Panc1 (cell line): ENCODE measurements around the gene SURF2. TPM values are rescaled to one million over a fixed set of nuclear protein-coding genes. Genes with fewer than 3 reads are reported as not detected.
"Not testable (repeated sequence)": the region's sequence is repeated elsewhere in the genome, so short reads cannot be mapped to it uniquely, and the experiment has no call there.

Experiments
- ATAC-seq: fragments of 200-7000 bp; cut with Tn5 transposase; 2 replicates; pipeline ENCODE4 v1.9.1; 2020; ENCODE audit warnings: mild to moderate bottlenecking, moderate library complexity
- BruUV-seq: library from RNA; stranded (reverse); fragments of 400-500 nt; replicated peaks from 2 replicates; lab custom pipeline; 2021; lab: Mats Ljungman, UMichigan
- CTCF ChIA-PET: fragments of 300-600 bp; sonication (Branson Sonifier 250); formaldehyde crosslinking; loops from one replicate; lab custom pipeline; 2022; ENCODE audit warnings: antibody characterized with exemption; lab: Charles Lee
- POLR2A ChIA-PET: fragments of 300-600 bp; sonication (Branson Sonifier 250); formaldehyde crosslinking; loops from one replicate; lab custom pipeline; 2022; ENCODE audit warnings: antibody characterized with exemption; lab: Charles Lee
- DNase-seq: peaks from one replicate; pipeline ENCODE4 v3.0.0-alpha.2; 2010; ENCODE audit warnings: low read depth, low spot score
- H3K27ac ChIP-seq: 2 replicates; pipeline ENCODE4 v1.5.1; 2011; ENCODE audit warnings: mild to moderate bottlenecking, low read length, inconsistent platforms
- H3K27me3 ChIP-seq: fragments of 200-500 bp; sonication (Bioruptor generic); 2 replicates; pipeline ENCODE4 v1.6.0; 2014; ENCODE audit warnings: low read length, inconsistent platforms; ENCODE audit not compliant: control insufficient read depth, insufficient read depth
- H3K36me3 ChIP-seq: fragments of 200-500 bp; sonication (Bioruptor generic); 2 replicates; pipeline ENCODE4 v1.5.1; 2014; ENCODE audit warnings: inconsistent platforms, mild to moderate bottlenecking, low read length, moderate library complexity; ENCODE audit not compliant: control insufficient read depth, insufficient read depth
- H3K4me1 ChIP-seq: 2 replicates; pipeline ENCODE4 v1.5.1; 2011; ENCODE audit warnings: inconsistent platforms, mild to moderate bottlenecking, low read length, moderate library complexity; ENCODE audit not compliant: control insufficient read depth, insufficient read depth
- H3K4me3 ChIP-seq, 2 experiments: 2 replicates each; pipeline ENCODE4 v1.5.1; 2011 to 2012; ENCODE audit warnings: low read depth in 2 of 2, low read length in 2 of 2, mild to moderate bottlenecking in 2 of 2, inconsistent platforms in 1 of 2, moderate library complexity in 1 of 2
- H3K9me3 ChIP-seq: fragments of 200-500 bp; sonication (Bioruptor generic); 2 replicates; pipeline ENCODE4 v1.5.1; 2014; ENCODE audit warnings: low read depth, mild to moderate bottlenecking, inconsistent platforms, low read length, moderate library complexity; ENCODE audit not compliant: control insufficient read depth, insufficient read depth
- CTCF ChIP-seq: fragments of 450-650 bp; IDR thresholded peaks from 2 replicates; pipeline ENCODE4 v1.5.1; 2017; ENCODE audit warnings: mild to moderate bottlenecking
- POLR2AphosphoS5 ChIP-seq: IDR thresholded peaks from 2 replicates; pipeline ENCODE4 v1.6.1; 2012; ENCODE audit warnings: mild to moderate bottlenecking, low read depth, low read length, moderate library complexity
- REST ChIP-seq, 2 experiments: IDR thresholded peaks; 2 replicates each; pipeline ENCODE4 v1.6.1; 2011 to 2012; ENCODE audit warnings: low read depth in 2 of 2, control low read depth in 1 of 2, low read length in 1 of 2, mild to moderate bottlenecking in 1 of 2, moderate library complexity in 1 of 2; ENCODE audit not compliant: insufficient read depth in 1 of 2
- SIN3A ChIP-seq: IDR thresholded peaks from 2 replicates; pipeline ENCODE4 v1.6.1; 2012; ENCODE audit warnings: low read depth, mild to moderate bottlenecking, low read length, moderate library complexity, borderline replicate concordance; ENCODE audit not compliant: insufficient read depth
- TCF7L2 ChIP-seq: IDR thresholded peaks from 2 replicates; pipeline ENCODE4 v1.6.1; 2011; ENCODE audit warnings: mild to moderate bottlenecking, low read depth, low read length, inconsistent platforms
- in situ Hi-C: cut with HindIII; loops from 2 replicates; pipeline ENCODE4 v1.10.0; 2016; ENCODE audit warnings: low sequenced_read_pairs, low pct_unique_long_range_greater_than_20kb
- intact Hi-C: fragments of 100-400 bp; cut with micrococcal nuclease; formaldehyde crosslinking; loops from one replicate; pipeline ENCODE4 v1.10.0; 2022; ENCODE audit not compliant: unreplicated experiment
- total RNA-seq: library from RNA; stranded (reverse); gene quantifications from one replicate; pipeline ENCODE4 v1.2.1, GENCODE V29; 2021; ENCODE audit not compliant: unreplicated experiment

Gene SURF2
- total RNA-seq, 1 experiment from 2014 or later = 19.2 TPM

GRCh38 chr9:133391449-133391848 is 35.1 kb downstream of the SURF2 start:
- in situ Hi-C loops, H3K4me3 ChIP-seq, CTCF ChIA-PET, H3K27ac ChIP-seq, H3K36me3 ChIP-seq, intact Hi-C loops, BruUV-seq, H3K27me3 ChIP-seq, H3K4me1 ChIP-seq, DNase-seq, ATAC-seq, H3K9me3 ChIP-seq, POLR2A ChIA-PET: not testable (repeated sequence)

- H3K9me3 ChIP-seq, H3K4me3 ChIP-seq, H3K27me3 ChIP-seq, CTCF ChIA-PET, intact Hi-C loops, ATAC-seq, DNase-seq, H3K27ac ChIP-seq, H3K4me1 ChIP-seq, H3K36me3 ChIP-seq, POLR2A ChIA-PET, BruUV-seq, in situ Hi-C loops: not testable (repeated sequence)
Observed at GRCh38 chr9:133392308-133392707, 36.0 kb downstream of the SURF2 start.

- POLR2A ChIA-PET = no interaction called here
- Histone ChIP-seq H3K36me3 (no peaks in the 10 kb centered on the region), H3K4me3 (no peak overlapping the region), H3K4me1 (no peaks in the 10 kb centered on the region), H3K9me3 (no peaks in the 10 kb centered on the region), H3K27ac (no peak overlapping the region), H3K27me3 (no peaks in the 10 kb centered on the region)
- DNase-seq (no peak), ATAC-seq (no peak)
- in situ Hi-C loops (no loop called here), intact Hi-C loops (no loop called here)
- BruUV-seq = no TSS peak
- TF ChIP-seq SIN3A = no peak
- TF ChIP-seq POLR2AphosphoS5 = no peak
- TF ChIP-seq REST (IDR thresholded peaks at IDR 0.05; ENCODE audit: insufficient read depth in 1 of 2, low read depth in 2 of 2, low read length in 1 of 2) = no peak
- TF ChIP-seq CTCF = no peak
- no peak for TF ChIP-seq TCF7L2
- CTCF ChIA-PET = no interaction called here
Observed at GRCh38 chr9:133393399-133393798, 37.0 kb downstream of the SURF2 start.
